Panc1 (cell line): ENCODE measurements around the gene TMEM161A. TPM values are rescaled to one million over a fixed set of nuclear protein-coding genes. Genes with fewer than 3 reads are reported as not detected.

Source experiments
- ATAC-seq: fragments of 200-7000 bp; cut with Tn5 transposase; 2 replicates; pipeline ENCODE4 v1.9.1; 2020; ENCODE audit warnings: mild to moderate bottlenecking, moderate library complexity
- BruUV-seq: library from RNA; stranded (reverse); fragments of 400-500 nt; replicated peaks from 2 replicates; lab custom pipeline; 2021; lab: Mats Ljungman, UMichigan
- CTCF ChIA-PET: fragments of 300-600 bp; sonication (Branson Sonifier 250); formaldehyde crosslinking; loops from one replicate; lab custom pipeline; 2022; ENCODE audit warnings: antibody characterized with exemption; lab: Charles Lee
- POLR2A ChIA-PET: fragments of 300-600 bp; sonication (Branson Sonifier 250); formaldehyde crosslinking; loops from one replicate; lab custom pipeline; 2022; ENCODE audit warnings: antibody characterized with exemption; lab: Charles Lee
- DNase-seq: peaks from one replicate; pipeline ENCODE4 v3.0.0-alpha.2; 2010; ENCODE audit warnings: low read depth, low spot score
- H3K27ac ChIP-seq: 2 replicates; pipeline ENCODE4 v1.5.1; 2011; ENCODE audit warnings: mild to moderate bottlenecking, low read length, inconsistent platforms
- H3K27me3 ChIP-seq: fragments of 200-500 bp; sonication (Bioruptor generic); 2 replicates; pipeline ENCODE4 v1.6.0; 2014; ENCODE audit warnings: low read length, inconsistent platforms; ENCODE audit not compliant: control insufficient read depth, insufficient read depth
- H3K36me3 ChIP-seq: fragments of 200-500 bp; sonication (Bioruptor generic); 2 replicates; pipeline ENCODE4 v1.5.1; 2014; ENCODE audit warnings: inconsistent platforms, mild to moderate bottlenecking, low read length, moderate library complexity; ENCODE audit not compliant: control insufficient read depth, insufficient read depth
- H3K4me1 ChIP-seq: 2 replicates; pipeline ENCODE4 v1.5.1; 2011; ENCODE audit warnings: inconsistent platforms, mild to moderate bottlenecking, low read length, moderate library complexity; ENCODE audit not compliant: control insufficient read depth, insufficient read depth
- H3K4me3 ChIP-seq, 2 experiments: 2 replicates each; pipeline ENCODE4 v1.5.1; 2011 to 2012; ENCODE audit warnings: low read depth in 2 of 2, low read length in 2 of 2, mild to moderate bottlenecking in 2 of 2, inconsistent platforms in 1 of 2, moderate library complexity in 1 of 2
- H3K9me3 ChIP-seq: fragments of 200-500 bp; sonication (Bioruptor generic); 2 replicates; pipeline ENCODE4 v1.5.1; 2014; ENCODE audit warnings: low read depth, mild to moderate bottlenecking, inconsistent platforms, low read length, moderate library complexity; ENCODE audit not compliant: control insufficient read depth, insufficient read depth
- POLR2AphosphoS5 ChIP-seq: IDR thresholded peaks from 2 replicates; pipeline ENCODE4 v1.6.1; 2012; ENCODE audit warnings: mild to moderate bottlenecking, low read depth, low read length, moderate library complexity
- REST ChIP-seq, 2 experiments: IDR thresholded peaks; 2 replicates each; pipeline ENCODE4 v1.6.1; 2011 to 2012; ENCODE audit warnings: low read depth in 2 of 2, control low read depth in 1 of 2, low read length in 1 of 2, mild to moderate bottlenecking in 1 of 2, moderate library complexity in 1 of 2; ENCODE audit not compliant: insufficient read depth in 1 of 2
- SIN3A ChIP-seq: IDR thresholded peaks from 2 replicates; pipeline ENCODE4 v1.6.1; 2012; ENCODE audit warnings: low read depth, mild to moderate bottlenecking, low read length, moderate library complexity, borderline replicate concordance; ENCODE audit not compliant: insufficient read depth
- TCF7L2 ChIP-seq: IDR thresholded peaks from 2 replicates; pipeline ENCODE4 v1.6.1; 2011; ENCODE audit warnings: mild to moderate bottlenecking, low read depth, low read length, inconsistent platforms
- in situ Hi-C: cut with HindIII; loops from 2 replicates; pipeline ENCODE4 v1.10.0; 2016; ENCODE audit warnings: low sequenced_read_pairs, low pct_unique_long_range_greater_than_20kb
- intact Hi-C: fragments of 100-400 bp; cut with micrococcal nuclease; formaldehyde crosslinking; loops from one replicate; pipeline ENCODE4 v1.10.0; 2022; ENCODE audit not compliant: unreplicated experiment
- total RNA-seq: library from RNA; stranded (reverse); gene quantifications from one replicate; pipeline ENCODE4 v1.2.1, GENCODE V29; 2021; ENCODE audit not compliant: unreplicated experiment
- TF ChIP-seq, protein P1 (sequence below): fragments of 450-650 bp; IDR thresholded peaks from 2 replicates; pipeline ENCODE4 v1.5.1; 2017; ENCODE audit warnings: mild to moderate bottlenecking

The TMEM161A gene
- total RNA-seq, 1 experiment from 2014 or later: 26.7 TPM

DNA sequence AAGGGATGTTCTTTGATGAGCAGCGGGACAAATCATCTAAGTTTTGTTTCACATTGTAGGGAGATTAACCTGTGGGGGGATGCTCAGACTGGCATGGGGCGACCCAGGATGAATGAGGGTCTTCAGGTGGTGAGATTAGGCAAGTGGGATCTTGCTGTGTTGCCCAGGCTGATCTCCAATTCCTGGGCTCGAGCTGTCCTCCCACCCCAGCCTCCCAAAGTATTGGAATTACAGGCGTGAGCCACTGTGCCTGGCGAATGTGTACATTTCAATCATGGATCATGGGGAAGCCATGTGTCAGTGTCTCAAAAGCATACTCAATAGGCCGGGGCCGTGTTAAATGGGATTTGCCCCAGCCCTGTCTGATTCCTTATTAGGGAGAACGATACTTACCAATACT lies 66.4 kb downstream of the TMEM161A start:
- no peak for ATAC-seq
- BruUV-seq: no TSS peak
- in situ Hi-C loops (no loop called here), intact Hi-C loops (no loop called here)
- Histone ChIP-seq H3K27me3 (no peaks in the 10 kb centered on the region), H3K27ac (no peak overlapping the region), H3K4me3 (no peak overlapping the region), H3K9me3 (no peaks in the 10 kb centered on the region), H3K36me3 (no peaks in the 10 kb centered on the region), H3K4me1 (no peaks in the 10 kb centered on the region)
- DNase-seq: no peak
- TF ChIP-seq SIN3A (no peak), POLR2AphosphoS5 (no peak), REST (IDR thresholded peaks at IDR 0.05; ENCODE audit: insufficient read depth in 1 of 2, low read depth in 2 of 2, low read length in 1 of 2) (no peak), TCF7L2 (no peak)
- TF ChIP-seq, protein P1, sequence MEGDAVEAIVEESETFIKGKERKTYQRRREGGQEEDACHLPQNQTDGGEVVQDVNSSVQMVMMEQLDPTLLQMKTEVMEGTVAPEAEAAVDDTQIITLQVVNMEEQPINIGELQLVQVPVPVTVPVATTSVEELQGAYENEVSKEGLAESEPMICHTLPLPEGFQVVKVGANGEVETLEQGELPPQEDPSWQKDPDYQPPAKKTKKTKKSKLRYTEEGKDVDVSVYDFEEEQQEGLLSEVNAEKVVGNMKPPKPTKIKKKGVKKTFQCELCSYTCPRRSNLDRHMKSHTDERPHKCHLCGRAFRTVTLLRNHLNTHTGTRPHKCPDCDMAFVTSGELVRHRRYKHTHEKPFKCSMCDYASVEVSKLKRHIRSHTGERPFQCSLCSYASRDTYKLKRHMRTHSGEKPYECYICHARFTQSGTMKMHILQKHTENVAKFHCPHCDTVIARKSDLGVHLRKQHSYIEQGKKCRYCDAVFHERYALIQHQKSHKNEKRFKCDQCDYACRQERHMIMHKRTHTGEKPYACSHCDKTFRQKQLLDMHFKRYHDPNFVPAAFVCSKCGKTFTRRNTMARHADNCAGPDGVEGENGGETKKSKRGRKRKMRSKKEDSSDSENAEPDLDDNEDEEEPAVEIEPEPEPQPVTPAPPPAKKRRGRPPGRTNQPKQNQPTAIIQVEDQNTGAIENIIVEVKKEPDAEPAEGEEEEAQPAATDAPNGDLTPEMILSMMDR: no peak
- ChIA-PET POLR2A (no interaction called here), CTCF (no interaction called here)

Other genes starting within 250 kb of the TMEM161A start
- gene CERS1, start 242.3 kb downstream of the TMEM161A start, total RNA-seq: 4.5 TPM
- gene COPE, start 219.1 kb downstream of the TMEM161A start, total RNA-seq: 177 TPM
- 41.5 TPM for gene DDX49, start 218.8 kb downstream of the TMEM161A start, total RNA-seq
- gene HOMER3, start 197.3 kb downstream of the TMEM161A start, total RNA-seq: 58.9 TPM
- 112 TPM for gene SUGP2, start 105.0 kb downstream of the TMEM161A start, total RNA-seq
- 51.4 TPM for gene ARMC6, start 104.9 kb downstream of the TMEM161A start, total RNA-seq
- gene SLC25A42, start 74.5 kb downstream of the TMEM161A start, total RNA-seq: 2.6 TPM
- gene MEF2B, start 31.8 kb upstream of the TMEM161A start, total RNA-seq: 1.1 TPM
- gene BORCS8, start 53.7 kb upstream of the TMEM161A start, total RNA-seq: 37.8 TPM
- 92.3 TPM for gene RFXANK, start 53.8 kb upstream of the TMEM161A start, total RNA-seq
- 42.1 TPM for gene NR2C2AP, start 64.9 kb upstream of the TMEM161A start, total RNA-seq
- gene NCAN, start 73.5 kb upstream of the TMEM161A start, total RNA-seq: 0.15 TPM
- gene TM6SF2, start 134.8 kb upstream of the TMEM161A start, total RNA-seq: 2.7 TPM
- 41.5 TPM for gene SUGP1, start 182.0 kb upstream of the TMEM161A start, total RNA-seq
- 38.0 TPM for gene MAU2, start 182.4 kb upstream of the TMEM161A start, total RNA-seq